ENCODE data around the gene MERTK. TPM values are rescaled to one million over a fixed set of nuclear protein-coding genes. Genes with fewer than 3 reads are reported as not detected.

MERTK gene
- total and polyA plus RNA-seq, 2 of the 8 experiments (the other 6 are each of a cell fraction or from before 2014, with no cell fraction given): 6.5 to 7.0 TPM

DNA sequence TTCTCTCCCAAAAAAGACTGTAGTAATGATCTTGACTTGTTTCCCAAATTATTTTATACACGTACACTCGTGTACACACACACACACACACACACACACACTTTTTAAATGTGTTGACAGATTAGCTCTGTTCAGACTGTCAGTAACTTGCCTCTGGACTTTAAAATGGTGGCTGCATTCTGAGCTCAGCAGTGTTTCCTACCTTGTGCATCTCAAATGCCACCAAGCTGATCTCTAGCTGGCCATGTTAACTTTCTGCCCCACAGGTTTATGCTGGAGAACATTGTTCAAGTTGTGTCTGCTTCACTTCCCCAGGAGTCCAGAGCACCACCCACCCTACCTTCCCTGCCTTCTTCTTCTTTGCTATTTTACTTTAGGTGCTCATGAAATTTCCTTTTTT lies 83.3 kb downstream of the MERTK start (continued):
- TF ChIP-seq CHD7 (IDR thresholded peaks at IDR 0.05; ENCODE audit: insufficient replicate concordance, low read length): no peak
- no peak for TF ChIP-seq CREB1 (IDR thresholded peaks at IDR 0.05)

All from H1 (cell line).